ENCODE results near the gene FUS. TPM values are rescaled to one million over a fixed set of nuclear protein-coding genes. Genes with fewer than 3 reads are reported as not detected.

FUS gene
- 63.4 and 69.3 TPM in 2 replicates for total RNA-seq

DNA sequence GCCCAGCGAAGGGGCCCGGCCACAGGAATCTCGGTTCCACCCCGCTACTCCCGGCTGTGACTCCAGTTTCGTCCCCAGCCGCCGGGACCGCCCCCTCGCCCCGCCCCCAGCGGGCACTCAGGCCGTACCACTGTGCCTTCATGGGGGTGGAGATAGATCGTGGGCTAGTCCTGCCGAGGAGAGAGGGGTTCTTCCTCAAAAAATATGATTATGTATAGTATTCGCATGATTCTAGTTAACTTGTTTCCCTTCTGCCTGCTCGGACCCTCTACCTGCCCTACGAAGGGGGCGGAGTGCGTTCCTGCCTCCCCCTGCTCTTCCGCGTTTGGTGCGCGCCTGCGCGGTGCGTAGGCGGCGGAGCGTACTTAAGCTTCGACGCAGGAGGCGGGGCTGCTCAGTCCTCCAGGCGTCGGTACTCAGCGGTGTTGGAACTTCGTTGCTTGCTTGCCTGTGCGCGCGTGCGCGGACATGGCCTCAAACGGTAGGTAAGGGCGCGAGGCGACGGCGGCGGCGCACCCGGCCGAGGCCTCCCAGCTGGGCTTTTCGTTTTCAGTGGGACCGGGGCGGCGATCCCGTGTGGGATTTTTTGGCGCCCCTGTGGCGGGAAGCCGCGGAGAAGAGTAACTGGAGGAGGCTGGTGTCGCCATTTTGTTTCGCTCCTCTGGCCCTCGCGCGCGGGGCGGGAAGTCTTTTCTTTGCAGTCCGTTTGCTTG, at the start of gene FUS:
FUS (plus strand) TSS at position 393 of the 713 bp plus-strand sequence; CDS start at position 469, 76 bp downstream.

DNA sequence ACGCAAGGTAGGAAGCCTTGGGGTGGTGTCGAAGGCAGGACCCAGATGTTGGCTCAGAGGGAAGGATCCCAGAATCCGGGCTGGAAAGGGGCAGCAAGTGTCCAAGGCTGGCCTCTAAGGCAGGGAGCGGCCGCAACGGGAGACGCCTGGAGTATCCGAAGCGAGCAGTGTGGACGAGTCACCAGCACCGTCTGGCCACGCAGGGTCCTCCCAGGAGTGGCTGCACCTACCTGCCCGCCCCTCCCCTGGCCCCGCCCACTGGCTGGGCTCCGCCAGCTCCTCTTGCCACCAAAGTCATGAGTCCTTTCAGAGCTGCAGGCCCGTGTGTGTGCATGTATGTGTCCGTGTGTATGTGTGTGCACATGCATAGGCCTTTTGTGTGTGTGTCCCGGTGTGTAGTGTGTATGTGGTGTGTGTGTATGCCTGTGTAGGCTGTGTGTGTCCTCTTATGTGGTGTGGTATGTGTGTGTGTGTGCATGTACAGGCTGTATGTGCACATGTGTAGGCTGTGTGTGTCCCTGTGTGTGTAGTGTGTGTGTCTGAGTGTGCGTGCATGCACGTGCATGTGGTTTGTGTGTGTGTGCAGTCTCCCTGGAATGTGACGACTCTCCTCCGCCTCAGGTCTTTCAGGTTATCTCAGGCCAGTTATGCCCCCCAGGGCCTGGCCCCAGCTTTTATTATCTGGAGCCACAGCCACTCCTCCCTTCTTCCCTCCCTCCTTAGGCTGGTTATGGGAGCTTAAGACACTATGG, 44.2 kb upstream of the FUS start, which contains the start of gene PRSS8:
PRSS8 (minus strand) TSS at position 193 of the 752 bp plus-strand sequence. CDS start 229 bp downstream, outside the sequence.

GRCh38 chr16:31149894-31150890, 29.7 kb upstream of the FUS start, which contains the start of gene PRSS36:
TSS of gene PRSS36 (minus strand) at chr16:31150066. CDS start at chr16:31150035, 31 bp downstream.

GRCh38 chr16:31202414-31203375, 22.8 kb downstream of the FUS start, which contains the start of gene PYCARD:
TSS of gene PYCARD (minus strand) at chr16:31202760. CDS start at chr16:31202690, 70 bp downstream.

DNA sequence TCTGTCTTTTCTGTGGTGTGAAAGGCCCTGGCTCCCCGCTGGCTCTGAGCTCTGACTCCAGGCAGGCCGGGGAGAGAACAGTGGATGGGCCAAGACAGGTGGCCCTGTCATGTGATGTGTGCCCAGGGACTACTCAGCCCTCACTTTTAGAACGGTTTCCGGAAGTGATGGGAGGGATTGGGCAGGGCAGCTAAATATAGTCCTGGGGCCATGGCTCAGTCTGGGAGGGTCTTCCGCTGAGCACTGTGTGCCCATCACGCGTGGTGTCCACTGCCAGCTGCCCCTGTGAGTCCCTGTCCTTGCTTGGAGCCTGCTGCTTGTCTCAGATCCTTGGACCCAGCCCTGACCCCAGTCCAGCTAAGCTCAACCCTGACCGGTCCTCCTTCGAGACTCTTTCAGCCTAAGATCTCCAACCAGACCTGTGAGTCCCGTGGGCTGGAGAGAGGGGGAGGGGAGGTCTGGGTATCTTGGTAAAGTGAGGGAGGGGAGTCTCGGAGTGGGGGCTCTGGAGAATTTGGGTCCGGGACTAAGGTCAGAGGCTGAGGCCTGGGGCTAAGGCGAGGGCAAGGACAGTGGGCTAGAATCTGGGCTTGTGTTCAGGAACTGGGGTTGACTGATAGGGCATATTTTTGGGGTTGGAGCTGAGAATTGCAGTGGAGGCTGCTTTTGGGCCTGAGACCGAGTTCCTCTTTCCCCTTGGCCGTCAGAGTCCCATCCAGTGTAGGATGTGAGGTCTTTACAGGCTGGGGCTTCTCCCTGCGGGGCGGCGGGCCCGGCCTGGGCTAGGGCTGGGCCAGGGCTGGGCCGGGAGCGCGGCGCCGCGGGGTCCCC, 34.2 kb downstream of the FUS start, which contains the start of gene TRIM72:
TRIM72 (plus strand) TSS at position 243 of the 831 bp plus-strand sequence. CDS start 620 bp downstream, outside the sequence.

DNA sequence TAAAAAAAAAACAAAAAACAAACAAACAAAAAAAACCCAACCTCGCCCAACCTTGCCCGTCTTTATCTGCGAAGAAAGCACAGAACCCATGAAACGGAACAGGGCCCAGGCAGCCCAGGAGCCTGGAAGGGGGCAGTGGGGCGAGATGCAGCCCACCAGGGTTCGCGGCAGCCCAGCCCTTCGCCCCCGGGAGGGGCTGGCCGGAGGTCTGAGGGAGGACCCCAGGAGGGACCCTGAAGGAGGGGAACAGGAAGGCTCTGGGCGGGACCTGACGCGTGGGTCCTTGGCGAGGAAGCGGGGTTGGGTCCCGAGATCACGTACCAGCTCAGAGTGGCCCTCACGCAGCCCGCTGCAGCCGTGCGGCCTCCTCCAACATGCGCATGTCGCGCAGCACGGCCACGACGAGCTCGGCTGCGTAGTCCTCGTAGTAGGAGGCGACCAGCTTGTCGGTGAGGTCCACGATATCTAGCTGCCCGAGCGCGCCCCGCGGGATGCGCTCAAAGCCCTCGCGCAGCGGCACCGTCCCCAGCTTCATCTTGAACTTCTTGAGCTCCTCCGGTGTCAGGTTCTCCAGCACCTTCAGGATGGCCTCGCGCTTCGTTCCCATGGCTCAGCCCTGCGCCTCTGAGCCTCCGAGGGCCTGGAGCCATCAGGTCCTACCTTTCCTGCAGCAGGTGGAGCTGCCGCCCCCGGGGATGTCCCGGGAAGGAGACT, 36.6 kb downstream of the FUS start, which contains the start of gene PYDC1:
PYDC1 (minus strand) TSS at position 714 of the 714 bp plus-strand sequence; CDS start at position 607, 107 bp downstream.

Other genes with a start within 250 kb of the FUS start
- 17.9 and 27.5 TPM in 2 replicates for gene ORAI3, start 231.1 kb upstream of the FUS start, total RNA-seq
- 4.1 and 4.2 TPM in 2 replicates for gene SETD1A, start 222.4 kb upstream of the FUS start, total RNA-seq
- gene HSD3B7, start 194.9 kb upstream of the FUS start, total RNA-seq, result 16.7 and 17.7 TPM in 2 replicates
- 0.05 and 0.93 TPM in 2 replicates for gene STX1B, start 169.5 kb upstream of the FUS start, total RNA-seq
- gene STX4, start 146.6 kb upstream of the FUS start, total RNA-seq, result 30.7 and 32.6 TPM in 2 replicates
- gene ZNF668, start 105.9 kb upstream of the FUS start, total RNA-seq, result 12.3 and 13.6 TPM in 2 replicates
- gene ZNF646, start 105.7 kb upstream of the FUS start, total RNA-seq, result 9.9 and 10.0 TPM in 2 replicates
- gene PRSS53, start 91.2 kb upstream of the FUS start, total RNA-seq, result 1.2 and 1.5 TPM in 2 replicates
- gene VKORC1, start 85.3 kb upstream of the FUS start, total RNA-seq, result 144 and 177 TPM in 2 replicates
- 71.9 and 81.6 TPM in 2 replicates for gene BCKDK, start 71.8 kb upstream of the FUS start, total RNA-seq
- gene KAT8, start 62.5 kb upstream of the FUS start, total RNA-seq, result 30.0 and 31.8 TPM in 2 replicates
- gene PRSS8, start 44.4 kb upstream of the FUS start, total RNA-seq, result not detected in 2 replicates
- gene PRSS36, start 30.1 kb upstream of the FUS start, total RNA-seq, result 0.25 TPM in 1 of 2 replicates, not detected in the other
- gene PYCARD, start 22.6 kb downstream of the FUS start, total RNA-seq, result 38.3 and 39.4 TPM in 2 replicates
- gene TRIM72, start 34.0 kb downstream of the FUS start, total RNA-seq, result not detected in 2 replicates
- not detected in 2 replicates for gene PYDC1, start 37.0 kb downstream of the FUS start, total RNA-seq
- not detected in 2 replicates for gene ITGAM, start 79.8 kb downstream of the FUS start, total RNA-seq
- gene ITGAX, start 175.0 kb downstream of the FUS start, total RNA-seq, result 0.60 and 0.64 TPM in 2 replicates
- not detected in 2 replicates for gene ITGAD, start 213.2 kb downstream of the FUS start, total RNA-seq
- not detected in 2 replicates for gene COX6A2, start 248.2 kb downstream of the FUS start, total RNA-seq